Posterior cingulate gyrus (tissue), 11 donors: ENCODE measurements around the gene IPPK.
A peak's percentile ranks its signal among the peaks of the same experiment; 100 is the strongest.

Source experiments
- DNase-seq, 10 donors: peaks; one replicate each; pipeline versions ENCODE4 v3.0.0 to v3.0.0-alpha.2; 2020 to 2021; ENCODE audit warnings: mixed read lengths in 3 of 10
- intact Hi-C: fragments of 100-400 bp; cut with DNase I; formaldehyde crosslinking; loops from one replicate; pipeline ENCODE4 v1.15.1; 2023

IPPK gene

DNA sequence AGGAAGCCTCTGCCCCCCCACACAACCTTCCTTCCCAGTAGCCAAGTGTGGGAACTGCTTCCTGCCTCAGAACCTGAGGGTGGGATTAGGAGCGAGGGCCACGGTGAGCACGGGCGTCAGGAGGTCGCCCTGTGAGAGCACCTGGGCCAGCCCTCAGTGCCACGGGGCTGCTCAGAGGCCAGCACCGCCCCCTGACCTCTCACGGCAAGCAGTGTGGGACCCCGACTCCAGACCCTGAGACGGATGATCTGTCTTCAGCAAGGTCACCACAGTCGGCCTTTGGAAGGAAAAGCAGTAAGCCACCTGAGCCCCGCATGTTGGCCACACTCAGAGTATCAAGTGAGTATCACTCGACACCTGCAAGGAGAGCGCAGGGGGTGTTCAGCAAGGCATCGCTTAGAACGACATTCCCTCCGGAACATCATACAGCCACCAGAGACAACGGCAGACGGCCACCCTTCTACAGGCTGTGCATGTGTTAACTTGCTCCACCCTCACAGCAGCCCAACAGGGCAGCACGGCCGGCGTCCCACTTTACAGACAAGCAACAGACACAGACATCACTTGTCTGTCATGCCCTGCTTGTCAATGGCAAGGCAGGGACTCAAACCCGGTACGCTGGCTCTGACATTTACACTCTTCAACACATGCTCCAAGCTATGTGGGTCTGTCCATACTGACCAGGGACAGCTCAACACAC lies 50.2 kb downstream of the IPPK start:
- intact Hi-C loops, result loop anchor here (10.0 kb wide), 1 partner anchor 115 kb away; no protein-coding TSS in a partner anchor
- DNase-seq, result peak in 1 of 10 donors; percentile 54

DNA sequence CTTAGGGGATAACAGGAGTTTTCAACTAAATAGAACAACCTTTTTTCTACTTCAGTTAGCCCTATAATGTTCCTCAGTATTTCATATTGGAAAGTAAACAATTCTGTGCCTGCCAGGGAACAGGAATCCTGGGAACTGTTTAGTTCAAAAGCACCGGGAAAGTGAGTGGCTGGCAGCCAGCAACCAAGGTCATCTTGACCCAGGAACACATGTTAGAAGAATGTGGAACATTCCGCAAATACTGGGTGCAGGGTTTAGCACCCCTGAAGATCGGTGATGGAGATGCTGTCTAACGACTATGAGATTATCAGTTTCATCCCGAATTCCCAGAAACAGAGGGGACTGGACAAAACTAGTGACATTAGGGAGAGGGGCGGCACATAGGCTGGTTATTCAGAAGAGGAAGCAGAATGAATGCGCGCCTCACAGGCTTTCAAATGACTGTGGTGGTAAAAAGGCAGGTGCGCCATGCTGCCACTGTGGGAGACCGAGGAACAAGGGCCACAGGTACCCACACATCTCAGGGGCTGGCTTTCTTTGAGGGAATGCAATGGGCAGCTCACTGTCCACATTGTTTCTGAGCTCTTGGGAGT lies 51.2 kb downstream of the IPPK start:
- no peak for DNase-seq
- intact Hi-C loops, result loop anchor here (10.0 kb wide), 1 partner anchor 114 kb away; no protein-coding TSS in a partner anchor

DNA sequence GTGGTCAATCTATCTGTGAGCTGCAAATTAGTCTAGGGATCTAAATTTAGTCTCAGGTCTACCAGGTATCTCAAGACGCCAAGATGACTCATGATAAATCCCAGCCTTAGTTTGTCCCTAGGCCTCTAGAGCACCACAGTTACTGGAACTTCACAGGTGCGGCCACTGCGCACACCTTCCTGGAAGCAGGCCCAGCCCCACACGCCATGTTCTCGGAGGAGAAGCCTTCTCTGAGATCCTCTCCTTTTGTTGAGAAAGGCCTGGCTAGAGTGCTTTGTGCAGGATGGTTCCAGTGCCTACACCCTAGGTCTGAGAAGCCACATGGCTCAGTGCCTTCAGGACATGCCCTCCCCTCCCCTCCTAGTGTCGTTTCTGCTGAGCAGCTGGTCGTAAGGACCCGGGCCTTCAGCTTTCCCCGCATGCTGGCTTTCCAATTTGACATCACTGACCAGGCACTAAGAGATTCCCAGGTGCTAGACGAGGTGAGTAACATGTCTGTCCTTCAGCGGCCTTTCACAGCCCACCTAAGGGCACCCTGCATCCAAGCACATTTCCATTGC lies 51.9 kb downstream of the IPPK start:
- intact Hi-C loops, result loop anchor here (10.0 kb wide), 1 partner anchor 113 kb away; no protein-coding TSS in a partner anchor
- no peak for DNase-seq

DNA sequence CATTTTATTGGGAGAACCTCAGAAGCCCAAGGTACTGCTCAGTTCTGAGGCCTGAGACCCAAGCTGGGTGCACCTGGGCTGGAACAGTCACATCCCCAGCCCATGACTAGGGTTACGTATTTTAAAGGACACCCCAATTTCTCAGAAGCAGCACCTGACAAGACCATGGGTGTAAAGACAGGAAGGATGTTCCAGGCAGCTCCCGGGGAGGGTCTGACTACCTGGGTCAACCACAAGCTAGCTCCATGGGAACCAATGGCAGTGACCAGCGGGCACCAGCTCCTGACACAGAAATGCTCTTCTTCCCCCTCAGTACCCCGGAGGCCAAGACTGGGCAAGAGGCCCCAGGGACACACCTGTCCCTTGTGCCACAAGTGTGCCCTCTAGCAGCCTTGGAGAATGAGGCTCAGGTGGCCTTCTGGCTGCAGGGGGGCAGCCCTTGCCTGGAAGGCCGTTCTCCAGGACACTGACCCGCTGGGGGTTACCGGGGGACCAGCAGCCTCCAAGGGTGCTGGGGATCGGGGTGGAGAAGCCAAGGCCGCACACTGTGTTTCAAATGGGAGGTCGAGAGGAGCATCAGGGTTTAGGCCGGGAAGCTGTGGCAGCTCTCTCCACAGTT lies 52.6 kb downstream of the IPPK start:
- intact Hi-C loops, result loop anchor here (10.0 kb wide), 1 partner anchor 113 kb away; no protein-coding TSS in a partner anchor
- DNase-seq, result no peak

DNA sequence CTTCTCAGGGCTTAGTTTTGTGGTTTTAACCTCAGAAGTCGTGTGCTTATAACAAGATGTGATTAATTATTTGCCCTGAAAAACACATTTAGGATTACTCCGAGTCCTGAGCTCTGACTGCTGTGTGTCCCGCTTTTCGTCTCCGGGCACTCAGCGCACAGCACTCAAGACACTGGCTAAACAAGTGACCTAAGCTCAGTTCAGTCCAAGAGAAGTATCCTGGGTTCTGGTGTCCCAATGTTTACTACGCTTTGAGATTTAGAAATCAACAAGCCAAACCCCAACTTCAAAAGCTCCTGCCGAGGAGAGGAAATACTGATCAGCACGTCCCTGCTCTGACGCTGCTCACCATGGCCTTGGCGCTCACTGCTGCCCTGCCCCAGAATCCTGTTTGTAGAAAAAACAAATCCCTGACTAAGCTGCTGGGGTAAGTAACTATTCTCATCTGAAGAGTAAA lies 53.2 kb downstream of the IPPK start:
- no peak for DNase-seq
- intact Hi-C loops, result loop anchor here (10.0 kb wide), 1 partner anchor 112 kb away; no protein-coding TSS in a partner anchor

DNA sequence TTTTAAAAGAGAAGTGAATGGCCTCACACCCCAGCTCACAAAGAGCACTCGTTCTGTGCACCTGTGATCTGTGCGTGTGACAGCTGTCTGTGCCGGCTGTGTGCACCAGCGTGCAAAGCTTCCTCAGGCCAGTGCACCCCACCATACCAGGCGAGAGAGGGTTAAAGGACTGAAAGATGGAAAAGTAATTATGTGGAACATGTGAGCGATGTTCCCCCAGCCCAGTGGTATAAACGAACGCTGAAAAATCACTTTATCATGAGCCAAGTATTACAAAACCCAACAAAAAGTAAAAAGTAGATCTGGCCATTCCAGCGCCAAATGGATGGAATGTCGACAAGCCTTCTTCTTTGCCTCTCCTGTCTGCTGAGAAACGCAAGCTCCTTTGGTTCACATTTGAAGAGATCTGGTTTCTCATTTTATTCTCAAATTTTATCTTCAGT lies 53.7 kb downstream of the IPPK start:
- no peak for DNase-seq
- intact Hi-C loops, result loop anchor here (10.0 kb wide), 1 partner anchor 111 kb away; no protein-coding TSS in a partner anchor

DNA sequence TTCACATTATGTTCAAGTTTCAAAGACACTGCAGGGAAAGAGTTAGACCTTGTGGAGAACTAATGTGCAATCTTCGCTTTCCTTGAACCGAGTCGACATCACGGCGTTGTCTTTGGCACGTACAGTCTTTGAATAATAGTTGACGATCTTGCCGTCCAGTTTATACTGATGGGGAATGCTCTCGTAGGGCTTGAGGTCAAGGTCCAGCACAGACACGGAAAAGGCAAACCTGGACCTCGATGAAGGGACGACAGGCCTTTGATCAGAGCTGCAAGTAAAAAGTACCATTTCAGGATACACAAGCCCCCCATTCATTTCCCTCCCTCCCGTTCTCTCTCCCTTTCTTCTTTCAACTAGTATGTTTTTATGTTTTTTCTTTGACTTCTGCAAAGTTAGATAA lies 54.1 kb downstream of the IPPK start:
- intact Hi-C loops, result loop anchor here (10.0 kb wide), 1 partner anchor 111 kb away; no protein-coding TSS in a partner anchor
- DNase-seq, result no peak

DNA sequence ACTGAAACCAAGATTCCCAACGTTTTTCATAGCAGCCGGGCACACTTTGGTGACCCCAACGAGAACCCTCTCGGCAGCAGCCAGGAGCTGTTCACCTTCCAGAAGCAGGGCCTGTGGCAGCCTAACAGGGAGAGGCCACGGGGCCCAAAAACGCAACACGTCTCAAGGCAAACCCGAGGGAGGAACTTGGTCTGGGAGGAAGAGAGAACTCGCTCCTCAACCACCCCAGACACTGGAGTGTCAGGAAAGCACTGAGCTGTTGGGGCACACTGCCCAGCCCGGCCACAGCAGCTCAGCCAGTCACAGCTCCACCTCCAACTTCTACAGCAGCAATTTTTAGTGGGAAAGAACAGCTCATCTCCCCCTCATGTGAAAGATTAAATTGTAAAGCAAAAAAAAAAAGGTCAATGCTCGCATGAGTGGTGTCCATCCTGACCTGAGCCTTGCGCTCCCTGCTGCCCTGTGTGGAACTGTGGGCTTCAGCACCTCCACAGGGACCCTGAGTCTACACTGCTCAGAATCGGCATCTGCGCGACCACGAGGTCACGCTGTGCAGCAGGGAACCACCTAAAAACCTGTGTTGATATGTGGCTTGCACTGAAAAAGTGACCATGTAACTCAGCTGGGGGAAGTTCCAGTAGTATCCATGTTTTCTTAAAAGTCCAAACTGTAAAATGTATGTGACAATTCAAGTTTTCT lies 55.0 kb downstream of the IPPK start:
- DNase-seq, result peak in 1 of 10 donors; percentile 65
- intact Hi-C loops, result loop anchor here (10.0 kb wide), 1 partner anchor 110 kb away; no protein-coding TSS in a partner anchor

DNA sequence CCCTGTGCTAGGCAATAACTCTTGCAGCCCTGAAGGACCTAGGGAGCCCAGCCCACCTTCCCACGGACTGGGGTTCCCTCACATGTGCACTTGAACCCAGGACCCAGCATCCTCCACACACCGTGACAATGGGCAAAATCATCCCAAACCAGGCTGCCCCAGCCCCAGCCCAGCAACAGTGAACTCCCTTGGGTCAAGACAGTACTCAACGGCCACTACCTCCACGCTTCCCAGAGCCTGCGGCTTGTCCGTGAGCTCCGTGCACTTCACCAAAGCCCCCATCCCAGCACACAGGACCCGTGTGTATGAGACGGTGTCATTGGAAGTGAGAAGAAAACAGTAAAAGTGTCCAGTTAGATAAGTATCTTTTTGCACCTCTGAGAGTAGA lies 55.8 kb downstream of the IPPK start:
- DNase-seq, result no peak
- intact Hi-C loops, result loop anchor here (10.0 kb wide), 1 partner anchor 109 kb away; no protein-coding TSS in a partner anchor

DNA sequence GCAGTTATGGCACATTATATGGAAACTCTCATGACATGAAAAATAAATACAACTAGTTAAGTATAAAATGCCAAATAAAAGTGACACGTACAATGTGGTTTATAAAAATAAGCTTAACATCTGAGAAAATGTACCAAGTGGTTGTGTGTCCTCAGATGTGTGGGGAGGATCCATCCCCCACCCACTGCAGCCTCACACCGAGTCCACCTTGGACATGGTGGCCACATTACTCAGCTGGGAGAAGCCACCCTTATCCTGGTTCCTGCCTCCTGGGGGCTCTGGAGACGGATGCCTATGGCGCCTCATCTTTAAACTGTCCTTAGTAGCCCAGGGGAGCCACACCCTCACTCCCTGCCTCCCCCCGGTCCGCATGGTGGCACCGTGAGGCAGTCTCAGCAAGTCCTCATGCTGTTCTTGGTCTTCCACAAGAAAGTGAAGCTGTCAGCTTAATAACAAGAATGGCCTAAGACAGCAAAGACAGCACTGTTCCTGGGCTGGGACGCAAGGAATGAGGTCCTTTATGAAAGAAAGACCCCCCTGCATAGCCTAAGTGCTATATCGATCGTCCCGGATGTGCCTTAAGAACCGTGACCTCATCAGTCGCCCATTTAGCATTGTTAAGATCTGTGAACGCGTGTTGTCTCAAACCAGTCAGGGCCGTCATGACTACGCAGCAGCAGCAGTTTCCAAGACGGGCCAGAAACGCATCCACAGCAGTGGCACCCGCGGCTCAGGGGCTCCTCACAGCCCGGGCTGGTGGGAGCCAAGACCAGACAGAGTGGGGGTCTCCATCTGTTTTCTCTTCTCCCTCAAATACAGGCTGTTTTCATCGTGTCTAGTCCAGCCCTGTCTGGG lies 56.4 kb downstream of the IPPK start:
- intact Hi-C loops, result loop anchor here (10.0 kb wide), 1 partner anchor 109 kb away; no protein-coding TSS in a partner anchor
- DNase-seq, result peak in 1 of 10 donors; percentile 70

DNA sequence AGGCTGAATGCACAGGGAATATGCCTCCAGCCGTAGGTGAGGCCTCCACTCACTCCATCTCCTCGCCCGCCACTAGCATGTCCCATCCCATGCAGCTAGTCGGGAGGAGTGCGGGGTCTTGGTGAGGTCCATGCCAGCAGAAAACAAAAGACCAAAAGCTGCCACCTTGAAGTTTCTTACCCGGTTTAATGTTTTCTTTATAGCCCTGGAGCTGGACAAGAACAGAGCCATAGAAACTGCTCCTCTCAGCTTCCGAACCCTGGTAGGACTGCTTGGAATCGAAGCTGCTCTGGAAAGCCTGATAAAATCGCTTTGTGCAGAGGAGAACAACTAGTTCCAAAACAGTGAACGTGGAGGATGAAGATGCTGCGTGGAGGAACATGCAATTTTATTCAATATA lies 57.1 kb downstream of the IPPK start:
- no peak for DNase-seq

DNA sequence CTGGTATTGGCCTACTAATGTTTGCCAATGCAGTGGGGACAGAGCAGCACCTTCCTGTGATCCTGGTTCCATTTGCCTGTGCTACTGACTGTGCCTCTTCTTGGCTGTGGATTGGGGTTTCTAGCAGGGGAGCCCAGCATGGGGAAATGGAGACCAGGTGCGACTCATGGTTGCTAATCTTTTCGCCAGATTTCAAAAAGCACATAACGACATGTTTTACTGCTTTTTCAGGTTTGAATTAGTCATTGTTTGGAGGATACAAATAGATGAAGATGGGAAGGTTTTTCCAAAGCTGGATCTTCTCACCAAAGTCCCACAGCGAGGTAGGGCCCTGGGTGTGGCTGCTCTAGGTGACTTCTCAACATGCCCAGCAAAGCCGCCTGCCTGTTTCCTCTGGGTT lies 57.6 kb downstream of the IPPK start:
- intact Hi-C loops, result loop anchor here (10.0 kb wide), 1 partner anchor 107 kb away; no protein-coding TSS in a partner anchor
- DNase-seq, result no peak

More for the DNA sequence above, 57.1 kb downstream of the IPPK start:
- intact Hi-C loops, result loop anchor here (10.0 kb wide), 1 partner anchor 108 kb away; no protein-coding TSS in a partner anchor

DNA sequence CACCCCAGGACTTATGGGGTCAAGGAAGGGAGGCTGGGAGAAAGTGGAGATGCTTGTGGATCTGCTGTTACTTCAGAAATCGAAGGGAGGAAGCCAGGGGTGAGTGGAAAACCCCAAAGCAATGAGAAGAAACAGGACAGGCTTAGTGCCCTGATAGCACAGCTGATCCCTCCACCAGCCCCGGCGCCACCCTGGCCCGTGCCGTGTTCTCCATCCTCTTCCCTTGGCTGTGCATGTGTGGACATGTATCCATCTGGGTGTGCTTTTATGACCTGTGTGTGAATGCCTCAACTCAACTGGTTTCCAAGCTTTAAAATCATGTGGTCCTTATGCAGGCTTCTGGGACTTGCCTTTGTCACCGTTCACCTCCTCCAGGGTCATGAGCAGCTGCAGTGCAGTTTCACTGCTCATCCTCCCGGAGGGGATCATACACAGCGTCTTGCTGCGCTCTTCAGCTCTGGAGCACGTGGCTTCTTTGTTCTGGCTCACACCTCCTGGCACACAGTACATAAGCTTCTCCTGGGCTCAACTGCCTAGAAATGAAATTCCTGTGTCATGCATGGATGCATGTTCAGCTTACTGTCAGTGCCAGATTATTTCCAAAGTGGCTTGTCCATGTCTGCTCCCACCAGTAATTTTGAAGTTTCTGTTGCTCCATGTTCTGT lies 58.2 kb downstream of the IPPK start:
- intact Hi-C loops, result loop anchor here (10.0 kb wide), 1 partner anchor 107 kb away; no protein-coding TSS in a partner anchor
- peak in 1 of 10 donors; percentile 52 for DNase-seq

DNA sequence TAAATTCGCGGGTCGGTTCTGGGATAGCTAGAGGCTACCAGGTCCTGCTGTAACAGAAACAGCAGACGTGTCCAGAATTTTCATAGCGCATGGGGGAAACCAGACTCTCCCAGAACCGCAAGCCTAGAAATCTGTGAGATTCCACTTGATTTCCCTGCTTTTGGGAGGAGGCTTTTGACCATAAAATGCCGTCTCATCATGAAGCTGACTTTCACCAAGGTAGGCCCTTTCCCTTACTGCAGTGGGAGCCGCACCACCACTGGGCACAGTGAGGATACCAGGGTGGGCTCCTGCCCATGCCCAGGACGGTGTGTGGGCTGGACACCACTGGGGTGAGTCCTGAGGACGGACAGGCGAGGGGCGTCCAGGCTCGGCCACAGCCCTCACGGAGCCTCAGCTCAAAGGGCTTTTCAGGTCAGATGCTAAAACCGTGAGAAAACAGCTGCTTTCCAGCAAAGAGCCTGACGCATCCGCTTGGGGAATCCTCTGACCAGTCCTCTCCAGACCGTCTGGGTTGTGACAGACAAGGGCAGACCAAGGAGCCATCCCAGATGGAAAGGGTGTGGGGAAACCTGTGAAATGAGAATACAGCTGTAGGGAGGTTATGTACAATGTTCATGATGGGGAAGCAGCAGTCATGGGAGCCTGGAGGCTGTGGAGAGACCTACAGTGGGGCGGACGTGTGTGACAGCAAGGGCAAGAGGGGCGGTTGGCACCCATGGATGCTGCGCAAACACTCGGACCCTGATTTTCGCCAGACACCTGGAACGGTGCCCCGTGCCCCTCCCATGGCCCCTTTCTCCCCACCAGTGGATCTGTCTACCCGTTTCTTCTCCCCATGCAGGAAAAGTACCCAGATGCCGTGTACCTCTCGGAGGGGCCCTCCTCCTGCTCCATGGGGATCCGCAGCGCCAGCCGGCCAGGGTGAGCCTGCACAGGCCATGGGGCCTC lies 59.2 kb downstream of the IPPK start:
- no peak for DNase-seq
- intact Hi-C loops, result loop anchor here (10.0 kb wide), 1 partner anchor 106 kb away; no protein-coding TSS in a partner anchor

DNA sequence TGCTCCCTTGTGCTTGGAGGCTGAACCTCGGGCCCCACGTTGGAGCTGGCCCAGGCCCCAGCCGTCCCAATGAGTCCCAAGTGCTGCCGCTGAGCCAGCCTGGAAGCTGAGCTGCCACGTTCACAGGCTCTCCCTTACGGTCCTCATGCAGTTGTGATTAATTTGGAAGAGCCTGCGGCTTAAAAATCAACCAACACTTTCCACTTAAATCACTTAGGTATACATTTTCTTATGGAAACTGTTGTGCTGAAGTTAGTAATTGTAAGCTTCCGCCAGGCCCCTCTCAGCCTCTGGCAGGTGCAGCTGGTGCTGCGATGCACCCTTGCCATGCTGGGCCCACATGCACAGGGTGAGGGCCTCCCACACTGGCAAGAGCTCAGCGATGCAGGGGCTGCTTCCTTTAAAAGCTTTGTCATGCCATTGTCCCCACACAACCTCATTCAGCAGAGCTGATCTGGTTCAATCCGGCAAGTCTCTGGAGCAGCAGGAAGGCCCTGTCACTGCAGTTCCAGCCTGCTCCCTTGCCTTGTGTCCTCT lies 61.0 kb downstream of the IPPK start:
- peak in 5 of 10 donors; percentile 23 to 88 (median 43) for DNase-seq
- intact Hi-C loops, result no loop called here

DNA sequence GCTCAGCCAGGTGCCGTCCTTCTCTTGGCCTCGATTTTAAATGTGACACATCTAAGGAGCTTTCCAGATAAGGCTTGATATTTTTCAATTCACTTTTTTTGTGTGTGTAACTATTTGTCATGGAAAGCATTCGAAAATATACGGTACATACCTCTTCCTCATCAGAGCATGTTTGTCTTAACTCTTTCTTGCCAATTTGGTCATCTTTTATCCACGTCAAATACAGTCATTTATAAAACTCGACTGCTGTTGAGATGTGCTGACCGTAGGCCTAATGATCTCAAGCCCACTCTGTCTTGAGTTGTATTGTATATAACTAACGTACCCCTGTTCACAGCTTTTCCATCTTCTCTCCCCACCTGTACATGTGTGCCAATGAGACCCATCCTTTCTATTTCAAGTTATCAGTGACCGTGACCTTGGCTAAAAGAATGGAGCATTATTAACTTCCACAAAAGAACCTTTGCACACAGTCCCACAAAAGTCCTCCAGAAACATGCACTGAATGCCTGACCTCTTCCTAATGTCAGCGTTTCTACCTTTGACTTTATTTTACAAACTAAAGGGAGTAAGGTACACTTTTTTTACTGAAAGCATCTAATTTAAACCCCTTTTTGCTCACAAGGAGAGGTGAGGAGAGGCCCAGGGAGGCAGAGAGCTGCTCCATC lies 61.6 kb downstream of the IPPK start:
- intact Hi-C loops, result no loop called here
- DNase-seq, result no peak
